ENCODE data around the gene KLK1.

KLK1 gene

DNA sequence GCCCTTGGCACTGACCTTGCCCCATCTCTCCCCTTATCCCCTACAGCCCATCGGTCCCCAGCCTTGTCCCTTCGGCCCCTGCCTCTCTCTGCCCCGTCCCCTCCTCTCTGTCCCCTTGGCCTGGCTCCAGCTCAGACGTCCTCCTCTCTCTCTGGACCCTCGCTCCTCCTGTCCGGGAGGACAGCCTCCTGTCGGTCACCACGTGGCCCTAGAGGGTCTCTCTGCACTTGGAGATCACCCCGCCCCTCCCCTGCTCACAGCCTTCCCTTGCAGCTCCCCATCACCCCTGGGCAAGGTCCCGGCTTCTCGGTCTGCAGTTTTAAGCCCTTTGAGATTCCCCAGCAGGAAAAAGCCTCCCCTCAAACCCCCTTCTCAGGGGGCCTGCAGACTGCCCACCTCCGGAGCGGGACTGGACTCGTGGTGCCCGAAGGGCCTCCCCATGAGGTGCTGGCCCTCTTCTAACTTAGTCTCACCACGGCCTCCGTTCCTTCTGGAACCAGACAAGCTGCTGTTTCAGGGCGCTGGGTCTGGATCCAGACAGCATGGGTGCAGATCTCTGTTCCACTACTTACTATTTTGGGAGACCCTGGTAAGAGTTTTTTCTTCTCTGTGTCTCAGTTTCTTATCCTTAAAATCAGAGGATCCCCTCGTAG is 13.1 kb upstream of the KLK1 start:
- in situ Hi-C loops (cut with MboI; ENCODE audit: low sequenced_read_pairs) = no loop called here

DNA sequence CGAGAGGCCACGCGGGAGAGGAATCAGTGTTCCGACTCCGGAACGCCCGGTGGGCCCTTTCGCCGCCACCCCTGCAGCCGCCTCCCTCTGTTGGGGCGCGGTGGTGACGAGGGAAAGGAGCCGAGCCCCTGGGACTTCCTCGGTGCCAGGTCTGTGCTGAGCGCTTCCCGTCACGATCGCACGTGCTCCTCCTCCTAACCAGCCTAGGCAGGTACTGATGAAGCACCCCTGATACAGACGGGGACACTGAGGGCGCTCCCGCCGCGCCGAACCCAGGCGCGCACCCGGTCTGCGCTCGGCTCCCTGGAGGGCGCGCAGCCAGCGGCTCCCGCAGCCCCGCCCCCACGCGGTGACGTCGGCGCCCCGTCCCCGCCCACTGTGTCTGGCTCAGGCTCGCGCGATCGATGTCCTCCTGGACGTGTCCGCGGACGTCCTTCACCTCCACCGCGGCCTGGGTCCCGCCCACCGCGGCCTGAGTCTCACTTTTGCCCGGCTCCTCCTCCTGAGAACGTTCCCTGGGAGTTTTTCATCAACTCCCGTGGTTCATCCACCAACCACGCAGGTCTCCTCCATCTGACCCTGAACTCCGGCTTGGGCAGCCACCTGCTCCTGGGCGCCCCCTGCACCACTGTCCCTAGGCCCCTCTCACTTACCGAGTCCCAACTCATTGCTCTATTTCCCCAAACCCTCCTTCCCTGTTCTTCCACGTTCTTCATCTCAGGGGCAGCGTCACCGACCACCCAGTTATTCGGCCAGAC is 12.4 kb upstream of the KLK1 start:
- in situ Hi-C loops (cut with MboI; ENCODE audit: low sequenced_read_pairs) = no loop called here

- in situ Hi-C loops (cut with MboI; ENCODE audit: low sequenced_read_pairs) = no loop called here
These were observed 11.7 kb upstream of the KLK1 start for GRCh38 chr19:50835103-50835784.

DNA sequence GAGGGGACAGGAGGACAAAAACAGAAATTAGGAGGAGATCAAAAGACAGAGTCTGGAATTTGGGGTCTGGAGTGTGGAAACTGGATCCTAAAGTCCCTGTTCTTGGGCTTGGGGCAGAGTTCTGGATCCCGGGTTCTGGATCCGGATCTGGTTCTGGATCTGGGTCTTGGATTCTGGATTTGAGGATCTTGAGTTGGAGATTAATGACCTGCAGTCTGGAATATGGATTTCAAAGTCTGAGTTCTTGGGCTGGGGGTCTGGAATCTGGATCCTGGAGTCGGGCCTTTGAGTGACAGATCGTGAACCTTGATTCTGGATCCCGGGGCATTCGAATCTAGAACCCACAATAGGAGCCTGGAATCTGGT is 10.2 kb upstream of the KLK1 start:
- in situ Hi-C loops (cut with MboI; ENCODE audit: low sequenced_read_pairs) = no loop called here

GRCh38 chr19:50833117-50833801 is 9.7 kb upstream of the KLK1 start, which contains the start of gene KLK15:
Gene KLK15 (minus strand): TSS chr19:50833574. CDS start chr19:50831492, 2,082 bp downstream.
- in situ Hi-C loops (cut with MboI; ENCODE audit: low sequenced_read_pairs) = no loop called here

- in situ Hi-C loops (cut with MboI; ENCODE audit: low sequenced_read_pairs) = no loop called here
These were observed 9.1 kb upstream of the KLK1 start for GRCh38 chr19:50832666-50833065.

DNA sequence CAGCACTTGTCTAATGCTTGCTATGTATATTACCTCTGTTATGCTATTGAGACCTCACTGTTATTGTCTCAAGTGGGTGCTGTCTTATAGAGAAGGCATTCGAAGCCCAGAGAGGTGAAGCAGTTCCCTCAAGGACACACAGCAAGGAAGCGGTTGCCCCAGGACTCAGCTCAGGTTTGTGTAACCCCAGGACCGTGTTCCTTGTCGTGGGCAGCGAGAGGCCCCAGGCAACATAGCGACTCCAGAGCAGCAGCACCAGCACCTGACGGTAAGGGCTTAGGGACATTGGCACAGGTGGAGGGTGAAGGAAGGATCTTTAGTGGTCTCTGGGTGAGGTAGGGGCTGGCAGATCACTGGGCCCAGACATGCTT is 7.4 kb upstream of the KLK1 start:
- in situ Hi-C loops (cut with MboI; ENCODE audit: low sequenced_read_pairs) = no loop called here

GRCh38 chr19:50830266-50831025 is 6.9 kb upstream of the KLK1 start:
- in situ Hi-C loops (cut with MboI; ENCODE audit: low sequenced_read_pairs) = no loop called here

- in situ Hi-C loops (cut with MboI; ENCODE audit: low sequenced_read_pairs) = no loop called here
These were observed 6.2 kb upstream of the KLK1 start for GRCh38 chr19:50829801-50830200.

- in situ Hi-C loops (cut with MboI; ENCODE audit: low sequenced_read_pairs) = no loop called here
These were observed 3.9 kb upstream of the KLK1 start for GRCh38 chr19:50827476-50827875.

- in situ Hi-C loops (cut with MboI; ENCODE audit: low sequenced_read_pairs) = no loop called here
These were observed 3.1 kb upstream of the KLK1 start for GRCh38 chr19:50826492-50827240.

GRCh38 chr19:50822661-50823208 is 852 bp downstream of the KLK1 start:
- in situ Hi-C loops (cut with MboI; ENCODE audit: low sequenced_read_pairs) = no loop called here

- in situ Hi-C loops (cut with MboI; ENCODE audit: low sequenced_read_pairs) = no loop called here
These were observed 2.0 kb downstream of the KLK1 start for GRCh38 chr19:50821622-50822021.

GRCh38 chr19:50821248-50821612 is 2.4 kb downstream of the KLK1 start:
- in situ Hi-C loops (cut with MboI; ENCODE audit: low sequenced_read_pairs) = no loop called here

- in situ Hi-C loops (cut with MboI; ENCODE audit: low sequenced_read_pairs) = no loop called here
These were observed 2.9 kb downstream of the KLK1 start for GRCh38 chr19:50820549-50821247.

- in situ Hi-C loops (cut with MboI; ENCODE audit: low sequenced_read_pairs) = no loop called here
These were observed 3.5 kb downstream of the KLK1 start for GRCh38 chr19:50820086-50820485.

DNA sequence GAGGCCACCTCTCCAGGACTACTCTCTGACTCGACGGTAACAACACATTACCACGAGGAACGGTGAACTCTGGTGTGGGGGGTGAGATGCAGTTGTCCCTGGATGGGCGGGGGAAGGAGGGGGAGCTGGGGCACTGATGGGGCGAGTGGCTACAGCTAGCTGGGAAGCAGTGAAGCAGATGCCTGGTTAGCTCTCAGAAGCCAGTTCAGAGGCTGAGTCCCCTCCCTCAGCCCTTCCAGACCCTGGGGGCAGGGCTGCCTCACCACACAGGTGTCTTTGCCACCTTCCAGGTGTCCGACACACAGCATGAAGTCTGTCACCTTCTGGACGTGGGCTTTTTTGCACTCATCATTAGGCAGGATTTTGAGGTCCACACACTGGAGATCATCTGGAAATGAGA is 4.0 kb downstream of the KLK1 start:
- in situ Hi-C loops (cut with MboI; ENCODE audit: low sequenced_read_pairs) = no loop called here

DNA sequence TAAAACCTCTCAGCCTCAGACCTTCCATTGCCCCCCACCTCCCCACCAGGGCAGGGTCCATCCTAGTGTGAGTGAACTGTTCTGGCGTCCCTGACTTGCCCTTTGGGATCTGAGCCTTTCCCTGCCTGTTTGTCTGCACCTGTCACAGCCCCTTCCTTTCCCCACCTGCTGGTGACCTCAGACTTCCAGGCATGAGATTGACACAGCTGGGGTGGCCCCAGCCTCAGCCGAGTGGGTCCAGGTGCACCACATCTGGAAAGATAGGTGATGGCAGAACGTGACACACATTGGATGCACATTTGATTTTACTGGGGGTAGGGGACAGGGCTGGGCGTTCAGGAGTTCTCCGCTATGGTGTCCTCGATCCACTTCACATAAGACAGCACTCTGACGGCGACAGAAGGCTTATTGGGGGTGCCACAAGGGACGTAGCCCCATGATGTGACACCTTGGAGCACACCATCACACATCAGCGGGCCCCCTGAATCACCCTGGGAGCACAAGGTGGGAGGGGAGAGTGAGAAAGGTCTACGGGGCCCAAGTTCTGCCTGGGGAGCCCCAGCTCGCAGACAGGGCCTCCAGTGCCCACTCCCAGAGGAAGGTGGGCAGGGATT is 4.6 kb downstream of the KLK1 start:
- in situ Hi-C loops (cut with MboI; ENCODE audit: low sequenced_read_pairs) = no loop called here
